Activated CD8-positive, alpha-beta T cell treated with anti-CD3 and anti-CD28 coated beads, Interleukin-2, amount 10 ng/mL, durations not matched to agents 7 days and 5 days (primary cell): ENCODE data around the gene RNF150. TPM values are rescaled to one million over a fixed set of nuclear protein-coding genes. Genes with fewer than 3 reads are reported as not detected.

ENCODE experiments used
- ATAC-seq: fragments of 150-1000 bp; cut with Tn5 transposase; one replicate; pipeline ENCODE4 v1.10.0; 2021; ENCODE audit warnings: moderate library complexity
- CTCF ChIA-PET: fragments of 350-600 bp; sonication (Branson Sonifier 250); formaldehyde crosslinking; loops from one replicate; lab custom pipeline; 2021; ENCODE audit warnings: antibody characterized with exemption; lab: Charles Lee
- POLR2A ChIA-PET: fragments of 350-600 bp; sonication (Branson Sonifier 250); formaldehyde crosslinking; loops from one replicate; lab custom pipeline; 2021; ENCODE audit warnings: antibody characterized with exemption; lab: Charles Lee
- DNase-seq: peaks from one replicate; pipeline ENCODE4 v3.0.0-alpha.2; 2020
- H3K27ac Mint-ChIP-seq: one replicate; pipeline ENCODE4 v1.8.0; 2021; ENCODE audit warnings: mild to moderate bottlenecking, mixed read lengths
- H3K27me3 Mint-ChIP-seq: one replicate; pipeline ENCODE4 v1.8.0; 2021; ENCODE audit warnings: low read depth, mixed read lengths
- H3K36me3 Mint-ChIP-seq: one replicate; pipeline ENCODE4 v1.8.0; 2021; ENCODE audit warnings: low read depth, mixed read lengths
- H3K4me1 Mint-ChIP-seq: one replicate; pipeline ENCODE4 v1.8.0; 2021; ENCODE audit warnings: low read depth, mixed read lengths
- H3K4me3 Mint-ChIP-seq: one replicate; pipeline ENCODE4 v1.8.0; 2021; ENCODE audit warnings: mild to moderate bottlenecking, mixed read lengths
- H3K9me3 Mint-ChIP-seq: one replicate; pipeline ENCODE4 v1.8.0; 2022; ENCODE audit warnings: mixed read lengths; ENCODE audit not compliant: insufficient read depth
- total RNA-seq, 2 experiments: library from RNA; stranded (reverse); gene quantifications; one replicate each; pipeline ENCODE4 v1.2.3, GENCODE V29; 2021

RNF150 gene
- total RNA-seq, 2 experiments from 2014 or later: not detected

DNA sequence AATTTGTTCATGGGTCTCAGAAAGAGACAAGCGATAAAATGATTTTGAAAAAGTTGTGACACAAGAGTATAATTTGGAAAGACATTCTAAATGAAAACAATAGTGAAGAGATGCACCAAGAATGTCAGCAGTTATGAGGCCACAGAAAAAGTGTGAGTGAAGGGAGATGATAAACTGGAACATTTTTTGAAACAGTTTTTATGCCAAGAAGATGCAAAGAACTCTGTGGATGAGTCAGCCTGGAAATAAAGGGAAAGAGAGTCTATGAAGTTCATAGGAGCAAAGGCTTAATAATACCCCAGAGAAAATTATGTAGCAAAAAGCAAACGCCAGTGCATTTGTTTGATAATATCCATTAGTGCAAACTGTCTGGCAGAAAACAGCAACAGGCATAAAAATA lies 188.7 kb downstream of the RNF150 start:
- ChIA-PET CTCF (no interaction called here), POLR2A (no interaction called here)
- Mint-ChIP-seq H3K9me3 (no peaks in the 10 kb centered on the region), H3K27me3 (no peaks in the 10 kb centered on the region), H3K27ac (no peak overlapping the region), H3K4me3 (no peak overlapping the region), H3K36me3 (no peaks in the 10 kb centered on the region), H3K4me1 (no peaks in the 10 kb centered on the region)
- ATAC-seq (no peak), DNase-seq (no peak)

DNA sequence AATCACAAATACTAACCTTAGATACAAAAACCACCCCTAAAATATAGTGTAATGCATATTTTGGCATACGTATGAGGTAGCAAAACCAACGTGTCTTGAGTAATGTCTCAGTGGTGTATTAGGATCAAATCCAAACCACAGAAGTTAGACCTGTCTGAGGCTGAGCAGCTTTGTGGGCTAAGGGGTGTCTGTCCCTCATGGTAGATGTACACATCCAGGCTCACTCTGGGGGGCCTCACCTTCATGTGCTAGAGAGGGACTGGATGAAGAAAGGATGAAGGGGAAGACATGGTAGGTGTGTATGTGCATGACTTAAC lies 189.1 kb downstream of the RNF150 start:
- H3K9me3 Mint-ChIP-seq: no peaks in the 10 kb centered on the region
- DNase-seq (no peak), ATAC-seq (no peak)
- no peak overlapping the region for H3K27ac Mint-ChIP-seq
- H3K27me3 Mint-ChIP-seq: no peaks in the 10 kb centered on the region
- POLR2A ChIA-PET: no interaction called here
- H3K36me3 Mint-ChIP-seq: no peaks in the 10 kb centered on the region
- H3K4me3 Mint-ChIP-seq: no peak overlapping the region
- H3K4me1 Mint-ChIP-seq: no peaks in the 10 kb centered on the region
- CTCF ChIA-PET: no interaction called here

DNA sequence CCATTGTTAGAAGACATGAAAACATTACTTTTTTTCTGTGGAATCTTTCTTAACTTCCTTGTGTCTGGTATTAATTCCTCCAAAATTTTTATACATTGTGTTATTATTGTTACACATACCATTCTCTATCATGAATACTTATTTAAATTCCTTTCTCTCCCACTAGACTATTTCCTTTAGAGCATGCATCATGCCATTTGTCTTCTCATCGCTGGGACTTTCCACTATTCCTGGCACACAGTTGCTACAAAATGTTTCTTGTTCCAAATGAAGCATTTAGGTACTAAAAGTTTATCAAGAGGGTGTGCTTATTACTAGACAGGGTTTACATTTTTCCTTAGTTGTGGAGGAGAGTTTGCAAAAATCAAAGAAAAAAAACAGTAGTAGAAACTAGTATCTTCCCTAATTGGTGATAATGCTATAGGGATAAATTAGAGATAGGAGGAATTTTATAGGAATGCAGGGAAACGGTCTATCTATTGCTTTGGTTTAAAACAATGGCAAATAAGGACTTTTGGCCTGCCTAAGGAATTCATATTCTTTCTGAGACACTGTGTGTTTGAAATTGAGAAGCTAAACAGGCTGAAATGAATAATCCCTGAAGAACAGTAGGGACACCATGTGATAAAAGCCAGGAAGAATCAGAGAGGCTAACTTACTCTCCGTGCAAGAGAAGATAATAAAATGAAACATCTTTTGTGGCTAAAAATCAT lies 189.6 kb downstream of the RNF150 start:
- H3K36me3 Mint-ChIP-seq: no peaks in the 10 kb centered on the region
- no peaks in the 10 kb centered on the region for H3K9me3 Mint-ChIP-seq
- H3K27ac Mint-ChIP-seq: no peak overlapping the region
- DNase-seq: no peak
- H3K27me3 Mint-ChIP-seq: no peaks in the 10 kb centered on the region
- CTCF ChIA-PET: no interaction called here
- no peak for ATAC-seq
- H3K4me3 Mint-ChIP-seq: no peak overlapping the region
- no peaks in the 10 kb centered on the region for H3K4me1 Mint-ChIP-seq
- POLR2A ChIA-PET: no interaction called here

DNA sequence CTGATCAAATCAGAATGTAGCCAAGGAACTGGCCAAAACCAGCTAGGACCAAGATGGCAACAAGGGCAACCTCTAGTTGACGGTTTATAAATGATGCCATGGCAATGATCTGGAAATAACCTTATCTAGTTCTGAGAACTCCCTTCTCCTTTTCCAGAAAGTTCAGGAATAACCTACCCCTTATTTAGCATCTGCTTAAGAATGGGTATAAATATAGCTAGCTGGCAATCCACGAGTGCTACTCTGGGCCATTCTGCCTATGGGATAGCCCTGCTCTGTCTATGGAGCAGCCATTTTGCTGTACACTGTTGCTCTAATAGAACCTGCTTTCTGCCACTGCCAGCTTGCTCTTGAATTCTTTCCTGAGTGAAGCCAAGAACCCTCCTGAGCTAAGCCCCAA lies 192.7 kb downstream of the RNF150 start:
- no peaks in the 10 kb centered on the region for H3K9me3 Mint-ChIP-seq
- no peaks in the 10 kb centered on the region for H3K27me3 Mint-ChIP-seq
- ChIA-PET POLR2A (no interaction called here), CTCF (interaction anchor here (0.8 kb wide), 1 partner anchor 56 kb away, joined by 3 read pairs; no protein-coding TSS in a partner anchor)
- no peaks in the 10 kb centered on the region for H3K4me1 Mint-ChIP-seq
- no peak overlapping the region for H3K27ac Mint-ChIP-seq
- ATAC-seq: no peak
- no peak overlapping the region for H3K4me3 Mint-ChIP-seq
- H3K36me3 Mint-ChIP-seq: no peaks in the 10 kb centered on the region
- no peak for DNase-seq

DNA sequence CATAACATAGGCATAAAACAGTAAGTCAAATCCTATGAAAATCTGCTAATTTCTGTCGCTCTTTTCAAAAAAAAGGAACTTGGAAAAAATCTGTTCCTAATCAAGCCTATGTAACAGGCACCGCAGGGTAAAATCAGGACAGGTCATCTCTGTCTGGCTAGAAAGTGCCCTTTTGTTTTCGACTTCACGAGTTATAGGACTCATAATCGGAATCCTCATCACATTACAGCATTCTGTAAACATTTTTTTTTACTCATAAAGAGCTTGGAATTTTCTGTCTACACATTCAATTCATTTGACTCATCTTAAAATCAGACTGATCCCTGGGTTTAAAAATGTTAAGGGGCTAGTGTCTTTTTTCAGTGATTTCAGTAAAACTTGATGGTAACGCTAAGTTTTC lies 195.4 kb downstream of the RNF150 start:
- no peak overlapping the region for H3K4me3 Mint-ChIP-seq
- H3K9me3 Mint-ChIP-seq: no peaks in the 10 kb centered on the region
- no peaks in the 10 kb centered on the region for H3K4me1 Mint-ChIP-seq
- H3K27ac Mint-ChIP-seq: no peak overlapping the region
- no peak for ATAC-seq
- DNase-seq: no peak
- H3K27me3 Mint-ChIP-seq: no peaks in the 10 kb centered on the region
- POLR2A ChIA-PET: no interaction called here
- H3K36me3 Mint-ChIP-seq: no peaks in the 10 kb centered on the region
- CTCF ChIA-PET: no interaction called here

DNA sequence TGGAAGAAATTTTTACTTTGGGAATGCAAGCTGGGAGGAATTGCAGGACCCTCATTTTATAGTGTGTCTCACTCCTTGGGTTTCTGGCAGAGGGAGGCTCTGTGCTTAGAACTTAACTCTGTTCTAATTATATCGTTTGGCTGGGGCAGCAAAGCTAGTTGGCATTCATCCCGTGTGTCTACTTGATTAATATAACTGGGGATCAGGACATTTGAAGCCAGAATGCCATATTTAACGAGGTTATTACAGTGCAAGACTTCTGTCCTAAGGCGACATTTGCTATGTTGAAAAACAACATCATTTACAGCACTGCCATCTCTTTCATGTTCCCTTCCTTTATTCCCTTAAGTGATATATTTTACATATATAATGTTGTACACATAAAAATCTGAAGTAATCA lies 198.0 kb downstream of the RNF150 start:
- ATAC-seq: no peak
- DNase-seq: no peak
- ChIA-PET POLR2A (no interaction called here), CTCF (no interaction called here)
- no peaks in the 10 kb centered on the region for H3K36me3 Mint-ChIP-seq
- no peaks in the 10 kb centered on the region for H3K4me1 Mint-ChIP-seq
- no peak overlapping the region for H3K27ac Mint-ChIP-seq
- no peaks in the 10 kb centered on the region for H3K9me3 Mint-ChIP-seq
- no peaks in the 10 kb centered on the region for H3K27me3 Mint-ChIP-seq
- H3K4me3 Mint-ChIP-seq: no peak overlapping the region

DNA sequence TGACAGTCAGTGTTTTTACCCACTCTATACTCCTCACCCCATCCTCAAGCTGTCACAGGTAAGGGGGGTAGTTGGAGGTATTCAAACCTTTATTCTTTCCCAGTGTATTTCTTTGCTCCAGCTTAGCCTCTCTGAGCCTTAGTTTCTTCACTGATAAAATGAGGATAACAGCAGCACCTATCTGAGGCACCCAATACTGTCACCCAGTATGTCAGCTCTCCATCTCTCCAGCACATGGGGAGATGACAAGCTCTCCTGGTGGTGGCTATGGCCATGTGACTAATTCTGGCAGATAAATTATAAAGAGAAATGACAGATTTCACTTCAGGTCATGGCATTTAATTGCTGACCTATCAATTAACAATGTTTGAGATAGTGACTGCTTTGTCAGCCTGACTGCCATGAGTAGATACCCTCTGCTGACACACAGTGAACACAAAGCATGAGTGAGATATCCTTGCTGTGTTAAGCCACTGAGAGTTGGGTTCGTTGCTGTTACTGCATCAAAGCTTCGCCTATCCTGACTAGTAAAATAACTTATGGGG lies 200.7 kb downstream of the RNF150 start:
- Mint-ChIP-seq H3K36me3 (no peaks in the 10 kb centered on the region), H3K9me3 (no peaks in the 10 kb centered on the region), H3K27ac (no peak overlapping the region), H3K4me1 (no peaks in the 10 kb centered on the region), H3K27me3 (no peaks in the 10 kb centered on the region), H3K4me3 (no peak overlapping the region)
- ATAC-seq (no peak), DNase-seq (no peak)
- POLR2A ChIA-PET: interaction anchor here (0.5 kb wide), 1 partner anchor 82 kb away, joined by 3 read pairs; no protein-coding TSS in a partner anchor
- CTCF ChIA-PET: no interaction called here

DNA sequence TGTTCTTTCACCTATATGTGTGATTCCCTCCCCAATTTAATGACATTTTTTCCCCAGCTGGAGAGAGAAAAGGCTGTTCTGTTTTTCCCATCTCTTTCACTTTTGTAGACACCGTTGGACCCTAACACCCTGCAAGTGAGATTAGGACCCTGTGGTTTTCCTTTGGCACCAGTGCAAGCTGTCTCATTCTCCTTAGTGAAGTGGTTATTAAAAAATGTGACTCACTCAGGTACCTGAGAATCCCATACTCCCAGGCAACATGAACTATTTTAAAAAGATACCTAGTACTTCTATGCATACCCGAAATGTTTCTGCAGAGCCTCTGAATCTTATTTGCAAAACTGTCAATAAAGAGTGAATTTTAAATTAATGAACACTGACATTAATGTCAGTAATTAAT lies 201.4 kb downstream of the RNF150 start:
- POLR2A ChIA-PET: no interaction called here
- ATAC-seq: no peak

DNA sequence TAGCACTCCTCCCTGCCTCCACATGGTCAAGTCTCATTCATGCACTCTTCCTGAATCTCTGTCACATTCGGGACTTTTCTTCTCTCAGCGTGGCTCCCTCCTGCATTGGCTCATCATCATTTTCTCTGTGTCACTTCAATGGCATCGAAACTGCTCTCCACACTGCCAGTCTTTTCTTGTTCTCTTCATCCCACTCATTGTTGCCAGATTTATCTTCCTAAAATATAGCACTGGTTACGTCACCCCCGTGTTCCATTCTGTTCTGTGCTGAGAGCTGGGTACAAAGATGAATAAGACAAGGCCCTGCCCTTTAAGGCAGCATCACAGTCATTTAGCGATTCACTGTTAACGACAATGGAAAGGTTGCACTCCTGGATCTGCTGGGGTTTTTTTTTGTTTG lies 202.7 kb downstream of the RNF150 start:
- Mint-ChIP-seq H3K27ac (no peak overlapping the region), H3K4me3 (no peak overlapping the region), H3K27me3 (no peaks in the 10 kb centered on the region), H3K9me3 (no peaks in the 10 kb centered on the region), H3K36me3 (no peaks in the 10 kb centered on the region), H3K4me1 (no peaks in the 10 kb centered on the region)
- DNase-seq: no peak
- ChIA-PET POLR2A (no interaction called here), CTCF (no interaction called here)
- ATAC-seq: no peak

More for the DNA sequence above, 201.4 kb downstream of the RNF150 start:
- Mint-ChIP-seq H3K4me1 (no peaks in the 10 kb centered on the region), H3K27me3 (no peaks in the 10 kb centered on the region), H3K9me3 (no peaks in the 10 kb centered on the region), H3K36me3 (no peaks in the 10 kb centered on the region), H3K4me3 (no peak overlapping the region), H3K27ac (no peak overlapping the region)
- CTCF ChIA-PET: no interaction called here
- no peak for DNase-seq

DNA sequence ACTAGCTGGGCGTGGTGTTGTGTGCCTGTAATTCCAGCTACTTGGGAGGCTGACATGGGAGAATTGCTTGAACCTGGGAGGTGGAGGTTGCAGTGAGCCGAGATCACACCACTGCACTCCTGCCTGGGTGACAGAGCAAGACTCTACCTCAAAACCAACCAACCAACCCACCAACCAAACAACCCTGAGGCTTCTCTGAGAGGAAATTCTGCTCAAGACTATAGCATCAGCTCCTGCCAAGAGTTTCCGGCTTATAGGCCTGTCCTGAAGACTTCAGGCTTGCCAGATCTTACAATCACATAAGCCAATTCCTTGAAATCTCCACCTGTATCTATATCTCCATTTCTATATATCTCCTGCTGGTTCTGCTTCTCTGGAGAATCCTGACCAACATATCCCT lies 203.3 kb downstream of the RNF150 start:
- Mint-ChIP-seq H3K27me3 (no peaks in the 10 kb centered on the region), H3K4me1 (no peaks in the 10 kb centered on the region), H3K36me3 (no peaks in the 10 kb centered on the region), H3K9me3 (no peaks in the 10 kb centered on the region), H3K27ac (no peak overlapping the region), H3K4me3 (no peak overlapping the region)
- ChIA-PET CTCF (no interaction called here), POLR2A (no interaction called here)
- no peak for DNase-seq
- no peak for ATAC-seq

DNA sequence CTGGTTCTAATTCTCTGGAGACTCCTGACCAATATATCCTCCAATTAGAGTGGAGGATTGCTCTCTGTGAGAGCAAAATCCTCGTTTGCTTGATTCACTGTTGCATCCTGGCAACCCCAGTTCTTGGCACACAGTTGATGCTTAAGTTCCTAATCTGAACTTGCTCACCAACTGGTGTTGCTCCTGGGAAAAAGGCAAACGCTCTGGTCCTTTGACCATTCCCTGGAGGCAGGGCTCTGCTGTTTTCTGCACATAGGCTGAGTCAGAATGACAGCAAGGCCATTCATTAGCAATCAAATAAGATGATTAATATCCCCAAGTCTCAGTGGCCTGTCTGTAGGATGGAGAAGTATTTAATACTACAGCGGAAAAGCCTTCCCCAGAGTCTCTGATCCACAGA lies 204.4 kb downstream of the RNF150 start:
- ChIA-PET CTCF (no interaction called here), POLR2A (no interaction called here)
- Mint-ChIP-seq H3K27me3 (no peaks in the 10 kb centered on the region), H3K4me3 (no peak overlapping the region), H3K36me3 (no peaks in the 10 kb centered on the region), H3K9me3 (no peaks in the 10 kb centered on the region), H3K4me1 (no peaks in the 10 kb centered on the region), H3K27ac (no peak overlapping the region)
- no peak for DNase-seq
- no peak for ATAC-seq

DNA sequence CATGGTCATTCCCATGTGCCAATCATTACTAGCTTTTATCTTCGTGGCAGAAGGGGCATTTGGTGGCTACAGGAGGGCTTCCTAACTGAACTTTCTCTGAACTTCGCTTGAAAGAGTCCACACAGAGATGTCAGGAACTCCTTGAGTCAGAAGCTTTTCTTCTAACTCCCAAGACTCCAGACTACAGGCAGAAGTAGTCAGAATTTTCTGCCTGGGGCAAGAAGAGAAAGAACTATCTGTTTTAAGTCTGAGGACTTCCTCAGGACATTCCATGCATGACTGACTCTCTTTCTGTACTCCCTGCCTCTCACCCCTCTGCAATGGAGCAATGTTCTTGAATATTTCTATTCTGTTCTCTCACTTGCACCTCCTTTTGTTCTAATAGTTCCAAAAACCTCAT lies 206.6 kb downstream of the RNF150 start:
- ATAC-seq: no peak
- no peak overlapping the region for H3K4me3 Mint-ChIP-seq
- H3K27me3 Mint-ChIP-seq: no peaks in the 10 kb centered on the region
- DNase-seq: no peak
- no peaks in the 10 kb centered on the region for H3K9me3 Mint-ChIP-seq
- no peaks in the 10 kb centered on the region for H3K36me3 Mint-ChIP-seq
- no peak overlapping the region for H3K27ac Mint-ChIP-seq
- CTCF ChIA-PET: no interaction called here
- H3K4me1 Mint-ChIP-seq: no peaks in the 10 kb centered on the region
- POLR2A ChIA-PET: no interaction called here

DNA sequence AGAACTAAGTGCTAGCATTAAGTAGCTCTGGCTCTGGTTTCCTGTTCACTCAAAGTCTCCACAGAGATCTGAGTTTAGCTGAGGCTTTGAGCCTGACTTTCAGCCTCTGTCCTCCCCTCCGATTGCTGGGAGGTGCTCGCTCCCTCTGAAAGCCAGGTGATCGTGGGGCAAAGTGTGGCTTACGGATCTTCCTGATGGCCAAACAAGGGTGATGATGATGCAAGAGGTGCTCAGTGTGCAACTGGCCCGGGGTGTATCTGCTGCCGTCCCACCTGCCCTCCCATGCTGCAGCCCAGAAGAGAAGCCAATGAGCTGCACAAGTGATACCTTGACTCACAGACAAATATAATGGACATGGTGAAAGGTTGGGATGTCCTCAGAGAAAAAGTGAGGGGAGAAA lies 207.9 kb downstream of the RNF150 start:
- POLR2A ChIA-PET: no interaction called here
- Mint-ChIP-seq H3K27me3 (no peaks in the 10 kb centered on the region), H3K36me3 (no peaks in the 10 kb centered on the region), H3K4me3 (no peak overlapping the region), H3K27ac (no peak overlapping the region), H3K9me3 (no peaks in the 10 kb centered on the region), H3K4me1 (no peaks in the 10 kb centered on the region)
- CTCF ChIA-PET: no interaction called here
- DNase-seq (no peak), ATAC-seq (no peak)
